ENCODE results near the gene PARP2. TPM values are rescaled to one million over a fixed set of nuclear protein-coding genes. Genes with fewer than 3 reads are reported as not detected.
"Not testable (repeated sequence)": the region's sequence is repeated elsewhere in the genome, so short reads cannot be mapped to it uniquely, and the experiment has no call there.

Gene PARP2
- total RNA-seq, 2 donors from 2014 or later, result 10.7 to 23.1 TPM

DNA sequence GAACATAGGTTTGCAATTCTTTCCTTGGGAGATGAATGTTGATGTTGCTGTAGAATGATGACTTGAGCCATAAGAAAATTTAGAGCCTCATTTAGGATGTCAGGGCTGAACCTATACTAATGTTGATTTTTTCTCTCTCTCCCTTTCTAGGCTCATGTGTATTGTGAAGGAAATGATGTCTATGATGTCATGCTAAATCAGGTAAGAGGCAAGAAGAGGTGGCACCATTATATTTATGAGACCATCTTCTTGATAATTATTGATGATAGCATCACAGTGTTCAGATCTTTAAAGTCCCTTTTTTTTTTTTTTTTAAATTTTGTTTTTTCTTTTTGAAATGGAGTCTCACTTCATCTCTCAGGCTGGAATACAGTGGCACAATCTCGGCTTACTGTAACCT lies 3.3 kb downstream of the PARP2 start:
- TF ChIP-seq POLR2AphosphoS5 (IDR thresholded peaks at IDR 0.05), result no peak
- TF ChIP-seq, protein P1, sequence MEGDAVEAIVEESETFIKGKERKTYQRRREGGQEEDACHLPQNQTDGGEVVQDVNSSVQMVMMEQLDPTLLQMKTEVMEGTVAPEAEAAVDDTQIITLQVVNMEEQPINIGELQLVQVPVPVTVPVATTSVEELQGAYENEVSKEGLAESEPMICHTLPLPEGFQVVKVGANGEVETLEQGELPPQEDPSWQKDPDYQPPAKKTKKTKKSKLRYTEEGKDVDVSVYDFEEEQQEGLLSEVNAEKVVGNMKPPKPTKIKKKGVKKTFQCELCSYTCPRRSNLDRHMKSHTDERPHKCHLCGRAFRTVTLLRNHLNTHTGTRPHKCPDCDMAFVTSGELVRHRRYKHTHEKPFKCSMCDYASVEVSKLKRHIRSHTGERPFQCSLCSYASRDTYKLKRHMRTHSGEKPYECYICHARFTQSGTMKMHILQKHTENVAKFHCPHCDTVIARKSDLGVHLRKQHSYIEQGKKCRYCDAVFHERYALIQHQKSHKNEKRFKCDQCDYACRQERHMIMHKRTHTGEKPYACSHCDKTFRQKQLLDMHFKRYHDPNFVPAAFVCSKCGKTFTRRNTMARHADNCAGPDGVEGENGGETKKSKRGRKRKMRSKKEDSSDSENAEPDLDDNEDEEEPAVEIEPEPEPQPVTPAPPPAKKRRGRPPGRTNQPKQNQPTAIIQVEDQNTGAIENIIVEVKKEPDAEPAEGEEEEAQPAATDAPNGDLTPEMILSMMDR (IDR thresholded peaks at IDR 0.05), result no peak
- WGBS, result 95% methylated on average over 1 of the region's 1 CpG
- Histone ChIP-seq H3K9me3 (no peaks in the 10 kb centered on the region), H3K4me3 (no peak overlapping the region), H3K4me1 (replicated peaks) (no peaks in the 10 kb centered on the region), H3K27me3 (replicated peaks; ENCODE audit: insufficient read depth) (no peaks in the 10 kb centered on the region), H3K36me3 (no peaks in the 10 kb centered on the region), H3K27ac (no peak overlapping the region)
- no peak for DNase-seq (ENCODE audit: low spot score)
- intact Hi-C loops (cut with DNase I), result no loop called here

DNA sequence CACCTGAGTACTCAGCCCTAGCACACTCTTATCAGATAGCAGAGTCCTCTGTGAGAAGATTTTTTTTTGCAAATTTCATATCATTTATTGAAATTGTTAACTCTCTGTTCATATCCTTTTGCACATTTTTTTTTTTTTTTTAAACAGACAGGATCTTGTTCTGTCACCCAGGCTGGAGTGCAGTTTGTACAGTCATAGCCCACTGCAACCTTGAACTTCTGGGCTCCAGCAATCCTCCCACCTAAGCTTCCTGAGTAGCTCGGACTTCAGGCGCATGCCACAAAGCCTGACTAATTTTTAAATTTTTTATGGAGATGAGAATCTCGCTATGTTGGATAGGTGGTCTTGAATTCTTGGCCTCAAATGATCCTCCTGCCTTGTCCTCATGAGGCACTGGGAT lies 4.3 kb downstream of the PARP2 start:
- Histone ChIP-seq H3K36me3 (peaks cover 0 to 5% of the 10 kb centered on the region in 2 donors), H3K27ac (no peak overlapping the region), H3K27me3 (replicated peaks; ENCODE audit: insufficient read depth) (no peaks in the 10 kb centered on the region), H3K4me3 (no peak overlapping the region), H3K9me3 (no peaks in the 10 kb centered on the region), H3K4me1 (replicated peaks) (no peaks in the 10 kb centered on the region)
- TF ChIP-seq POLR2AphosphoS5 (IDR thresholded peaks at IDR 0.05), result no peak
- TF ChIP-seq, protein P1 (IDR thresholded peaks at IDR 0.05), result no peak
- TF ChIP-seq POLR2A (IDR thresholded peaks at IDR 0.05), result no peak
- DNase-seq (ENCODE audit: low spot score), result no peak
- WGBS, result 97% methylated on average over 3 of the region's 3 CpGs
- intact Hi-C loops (cut with DNase I), result no loop called here

DNA sequence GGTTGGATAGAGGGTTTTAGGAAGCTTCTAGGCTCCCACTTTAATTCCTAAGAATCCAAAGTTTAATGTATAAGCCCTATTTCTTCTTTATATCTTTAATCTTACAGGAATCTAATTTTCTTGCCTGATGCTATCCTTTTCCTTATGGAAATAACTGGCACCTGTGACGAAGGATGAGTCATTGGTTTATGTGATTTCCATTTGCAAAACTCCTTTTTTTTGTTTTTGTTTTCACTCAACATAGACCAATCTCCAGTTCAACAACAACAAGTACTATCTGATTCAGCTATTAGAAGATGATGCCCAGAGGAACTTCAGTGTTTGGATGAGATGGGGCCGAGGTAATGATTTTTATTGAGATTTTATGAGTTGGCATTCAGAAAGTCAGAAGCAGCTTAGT lies 6.8 kb downstream of the PARP2 start:
- Histone ChIP-seq H3K27ac (no peak overlapping the region), H3K9me3 (no peaks in the 10 kb centered on the region), H3K4me1 (replicated peaks) (no peaks in the 10 kb centered on the region), H3K27me3 (replicated peaks; ENCODE audit: insufficient read depth) (no peaks in the 10 kb centered on the region), H3K4me3 (no peak overlapping the region), H3K36me3 (peaks cover 0 to 7% of the 10 kb centered on the region in 2 donors)
- no peak for DNase-seq (ENCODE audit: low spot score)
- 72% methylated on average over 2 of the region's 2 CpGs for WGBS
- intact Hi-C loops (cut with DNase I), result no loop called here
- TF ChIP-seq POLR2A (IDR thresholded peaks at IDR 0.05) (no peak), POLR2AphosphoS5 (IDR thresholded peaks at IDR 0.05) (no peak)
- TF ChIP-seq, protein P1 (IDR thresholded peaks at IDR 0.05), result no peak

DNA sequence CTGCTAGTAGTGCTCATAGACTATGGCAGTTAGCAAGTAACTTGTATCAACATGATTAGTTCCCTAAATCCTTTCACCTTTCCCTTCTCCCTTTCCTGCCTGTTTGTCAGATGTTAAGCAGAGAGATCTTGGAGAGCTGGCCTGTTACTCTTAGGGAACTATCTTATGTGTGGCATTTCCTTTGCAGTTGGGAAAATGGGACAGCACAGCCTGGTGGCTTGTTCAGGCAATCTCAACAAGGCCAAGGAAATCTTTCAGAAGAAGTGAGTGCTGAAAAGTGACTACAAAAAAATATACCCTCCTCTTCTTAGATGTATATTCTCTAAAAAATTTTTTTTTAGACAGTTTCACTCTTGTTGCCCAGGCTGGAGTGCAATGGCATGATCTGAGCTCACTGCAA lies 7.4 kb downstream of the PARP2 start:
- no peaks in the 10 kb centered on the region for H3K27me3 ChIP-seq (replicated peaks; ENCODE audit: insufficient read depth)
- no peaks in the 10 kb centered on the region for H3K4me1 ChIP-seq (replicated peaks)
- H3K9me3 ChIP-seq, result no peaks in the 10 kb centered on the region
- peaks cover 0 to 7% of the 10 kb centered on the region in 2 donors for H3K36me3 ChIP-seq
- TF ChIP-seq POLR2A (IDR thresholded peaks at IDR 0.05), result no peak
- TF ChIP-seq POLR2AphosphoS5 (IDR thresholded peaks at IDR 0.05), result no peak
- TF ChIP-seq, protein P1 (IDR thresholded peaks at IDR 0.05), result peak in 1 of 4 experiments; percentile 4
- no peak overlapping the region for H3K4me3 ChIP-seq
- H3K27ac ChIP-seq, result no peak overlapping the region
- no peak for DNase-seq (ENCODE audit: low spot score)
- intact Hi-C loops (cut with DNase I), result no loop called here

DNA sequence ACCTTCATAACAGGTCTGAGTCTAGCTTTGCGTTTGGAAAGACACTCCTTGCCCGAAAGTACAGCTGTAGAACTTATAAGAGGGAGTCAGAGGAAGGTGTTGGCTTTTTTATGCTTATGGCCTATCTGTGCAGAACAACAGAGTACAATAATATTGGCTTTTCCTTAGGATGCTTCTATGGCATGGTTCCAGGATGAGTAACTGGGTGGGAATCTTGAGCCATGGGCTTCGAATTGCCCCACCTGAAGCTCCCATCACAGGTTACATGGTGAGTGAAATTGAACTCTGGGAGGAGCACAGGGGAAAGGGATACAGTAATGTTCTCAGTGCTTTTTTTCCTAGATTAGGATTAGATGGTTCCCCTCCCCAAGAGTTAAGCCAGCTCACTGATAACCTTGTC lies 13.0 kb downstream of the PARP2 start:
- DNase-seq (ENCODE audit: low spot score), result no peak
- H3K27me3 ChIP-seq (replicated peaks; ENCODE audit: insufficient read depth), result no peaks in the 10 kb centered on the region
- no peak overlapping the region for H3K27ac ChIP-seq
- H3K36me3 ChIP-seq, result peaks cover 0 to 7% of the 10 kb centered on the region in 2 donors
- intact Hi-C loops (cut with DNase I), result no loop called here
- no peaks in the 10 kb centered on the region for H3K4me1 ChIP-seq (replicated peaks)
- no peaks in the 10 kb centered on the region for H3K9me3 ChIP-seq
- 87% methylated on average over 3 of the region's 3 CpGs for WGBS
- TF ChIP-seq, protein P1 (IDR thresholded peaks at IDR 0.05), result no peak
- TF ChIP-seq POLR2A (IDR thresholded peaks at IDR 0.05) (no peak), POLR2AphosphoS5 (IDR thresholded peaks at IDR 0.05) (no peak)
- H3K4me3 ChIP-seq, result no peak overlapping the region

DNA sequence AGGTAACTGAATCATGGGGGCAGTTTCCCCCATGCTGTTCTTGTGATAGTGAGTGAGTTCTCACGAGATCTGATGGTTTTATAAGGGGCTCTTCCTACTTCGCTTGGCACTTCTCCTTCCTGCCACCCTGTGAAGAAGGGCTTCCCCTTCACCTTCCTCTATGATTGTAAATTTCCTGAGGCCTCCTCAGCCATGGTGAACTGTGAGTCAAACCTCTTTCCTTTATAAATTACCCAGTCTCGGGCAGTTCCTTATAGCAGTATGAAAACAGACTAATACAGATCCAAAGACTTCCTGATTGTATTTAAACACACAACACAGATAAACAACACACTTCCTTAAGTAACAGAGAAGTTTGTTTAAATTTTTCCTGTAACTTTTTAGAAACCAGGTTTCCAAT lies 15.0 kb downstream of the PARP2 start:
- H3K27me3 ChIP-seq (replicated peaks; ENCODE audit: insufficient read depth); H3K9me3 ChIP-seq; H3K4me1 ChIP-seq (replicated peaks); H3K36me3 ChIP-seq; H3K4me3 ChIP-seq; intact Hi-C loops (cut with DNase I); DNase-seq (ENCODE audit: low spot score): not testable (repeated sequence)
- peak overlapping the region in 1 of 2 donors; percentile 10 for H3K27ac ChIP-seq
- WGBS, result 69% methylated on average over 3 of the region's 3 CpGs

Measured in prostate gland (tissue), 2 donors.